A549 (cell line): Measurements from ENCODE around the gene RBM44. TPM values are rescaled to one million over a fixed set of nuclear protein-coding genes. Genes with fewer than 3 reads are reported as not detected.

ENCODE experiments used
- ATAC-seq, 2 experiments: fragments of 200-7000 bp in 1 of 2; fragments of >200 bp in 1 of 2; cut with Nextera tagmentation in 1 of 2; cut with Tn5 transposase in 1 of 2; 3 replicates each; pipeline versions ENCODE4 v1.8.0 to v1.9.1; 2018 to 2020; ENCODE audit warnings: mild to moderate bottlenecking in 1 of 2, moderate library complexity in 1 of 2
- CTCF ChIA-PET: fragments of 300-600 bp; sonication (Branson Sonifier 250); formaldehyde crosslinking; extraction: SDS; loops from one replicate; lab custom pipeline; 2021; ENCODE audit warnings: antibody characterized with exemption, inconsistent platforms; lab: Yijun Ruan, JAX
- POLR2A ChIA-PET: fragments of 350-600 bp; formaldehyde crosslinking; extraction: SDS; loops from one replicate; lab custom pipeline; 2021; ENCODE audit warnings: antibody characterized with exemption, inconsistent platforms; lab: Yijun Ruan, JAX
- DNase-seq, 2 experiments: peaks; one replicate each; pipeline versions ENCODE4 v3.0.0 to v3.0.0-alpha.2; 2011 to 2016; ENCODE audit warnings: low read depth in 1 of 2, low spot score in 1 of 2
- FAIRE-seq: peaks from 2 replicates; lab custom pipeline; 2011; peaks lifted over from hg19 to GRCh38; lab: Jason Lieb, UNC
- H3K27ac ChIP-seq, 2 experiments: fragments of >200 bp; sonication (Bioruptor Twin); formaldehyde crosslinking; 3 replicates each; pipeline ENCODE4 v1.5.1; 2016 to 2017
- H3K4me1 ChIP-seq: fragments of >200 bp; sonication (Bioruptor Twin); formaldehyde crosslinking; 3 replicates; pipeline ENCODE4 v1.6.1; 2016
- H3K4me2 ChIP-seq: fragments of >200 bp; sonication (Bioruptor Twin); formaldehyde crosslinking; 3 replicates; pipeline ENCODE4 v1.6.1; 2016
- H3K4me3 ChIP-seq: fragments of >200 bp; sonication (Bioruptor Twin); formaldehyde crosslinking; 3 replicates; pipeline ENCODE4 v1.5.1; 2016
- H3K9me3 ChIP-seq: fragments of >200 bp; sonication (Bioruptor Twin); formaldehyde crosslinking; 3 replicates; pipeline ENCODE4 v1.6.1; 2016
- CBX2 ChIP-seq: fragments of 200-600 bp; sonication (generic); IDR thresholded peaks from 2 replicates; pipeline ENCODE4 v1.6.1; 2016; ENCODE audit warnings: low read depth, mild to moderate bottlenecking, borderline replicate concordance
- CHD2 ChIP-seq: fragments of 150-350 bp; IDR thresholded peaks from 2 replicates; pipeline ENCODE4 v1.6.1; 2014; ENCODE audit warnings: low read length; ENCODE audit not compliant: partially characterized antibody
- E2F6 ChIP-seq: IDR thresholded peaks from 2 replicates; pipeline ENCODE4 v1.6.1; 2012; ENCODE audit warnings: low read depth, borderline replicate concordance
- EHF ChIP-seq: fragments of 250-450 bp; sonication (Bioruptor Pico); IDR thresholded peaks from 2 replicates; pipeline ENCODE4 v1.5.0; 2020; ENCODE audit warnings: mild to moderate bottlenecking
- EHMT2 ChIP-seq: fragments of 200-600 bp; sonication (generic); IDR thresholded peaks from 2 replicates; pipeline ENCODE4 v1.6.1; 2016; ENCODE audit warnings: antibody characterized with exemption, low read depth, mild to moderate bottlenecking, moderate library complexity
- ELK1 ChIP-seq: fragments of 150-350 bp; IDR thresholded peaks from 2 replicates; pipeline ENCODE4 v1.6.1; 2014; ENCODE audit warnings: low read depth, mild to moderate bottlenecking, low read length
- ESRRA ChIP-seq: fragments of 150-350 bp; IDR thresholded peaks from 2 replicates; pipeline ENCODE4 v1.6.1; 2014; ENCODE audit warnings: mild to moderate bottlenecking, low read length, borderline replicate concordance
- FOSL2 ChIP-seq, 2 experiments: fragments of 450-650 bp in 1 of 2; fragments of >200 bp in 1 of 2; sonication (Bioruptor Twin) in 1 of 2; formaldehyde crosslinking; IDR thresholded peaks; 2 replicates each; pipeline versions ENCODE4 v1.5.0 to v1.6.1; 2016 to 2020; ENCODE audit warnings: mild to moderate bottlenecking in 1 of 2, moderate library complexity in 1 of 2
- FOXS1 ChIP-seq: fragments of 250-450 bp; sonication (Bioruptor Pico); IDR thresholded peaks from 2 replicates; pipeline ENCODE4 v1.5.0; 2020; ENCODE audit warnings: mild to moderate bottlenecking, moderate library complexity
- GATA3 ChIP-seq: IDR thresholded peaks from 2 replicates; pipeline ENCODE4 v1.6.1; 2012; ENCODE audit warnings: borderline replicate concordance
- HEYL ChIP-seq: fragments of 250-450 bp; sonication (Bioruptor Pico); IDR thresholded peaks from 2 replicates; pipeline ENCODE4 v1.8.0; 2021; ENCODE audit warnings: mild to moderate bottlenecking, moderate library complexity
- HMGXB4 ChIP-seq: fragments of 250-450 bp; sonication (Bioruptor Pico); IDR thresholded peaks from 2 replicates; pipeline ENCODE4 v1.5.0; 2021; ENCODE audit warnings: mild to moderate bottlenecking, moderate library complexity, borderline replicate concordance
- HOXA7 ChIP-seq: fragments of 250-450 bp; sonication (Bioruptor Pico); IDR thresholded peaks from 2 replicates; pipeline ENCODE4 v1.5.0; 2020; ENCODE audit warnings: mild to moderate bottlenecking, moderate library complexity
- HOXB13 ChIP-seq: fragments of 250-450 bp; sonication (Bioruptor Pico); IDR thresholded peaks from 2 replicates; pipeline ENCODE4 v1.5.0; 2020; ENCODE audit warnings: low read depth, mild to moderate bottlenecking, moderate library complexity
- JUNB ChIP-seq: fragments of >200 bp; sonication (Bioruptor Twin); formaldehyde crosslinking; IDR thresholded peaks from 2 replicates; pipeline ENCODE4 v1.6.1; 2016
- KDM5A ChIP-seq: fragments of 200-600 bp; sonication (generic); IDR thresholded peaks from 2 replicates; pipeline ENCODE4 v1.6.1; 2016; ENCODE audit warnings: antibody characterized with exemption, mild to moderate bottlenecking
- MAFK ChIP-seq: fragments of 450-650 bp; IDR thresholded peaks from 2 replicates; pipeline ENCODE4 v1.6.1; 2014; ENCODE audit not compliant: partially characterized antibody
- MAX ChIP-seq: IDR thresholded peaks from 2 replicates; pipeline ENCODE4 v1.6.1; 2012
- MYC ChIP-seq: IDR thresholded peaks from 2 replicates; pipeline ENCODE4 v1.6.1; 2012; ENCODE audit warnings: mild to moderate bottlenecking, inconsistent platforms, low read length, improper control_type of control experiment, borderline replicate concordance
- NFE2L2 ChIP-seq: fragments of 150-350 bp; conservative IDR thresholded peaks from 2 replicates; pipeline ENCODE4 v1.6.1; 2014; ENCODE audit warnings: low read length
- RAD21 ChIP-seq, 2 experiments: fragments of >200 bp in 1 of 2; sonication (Bioruptor Twin) in 1 of 2; formaldehyde crosslinking in 1 of 2; IDR thresholded peaks in 1 of 2; conservative IDR thresholded peaks in 1 of 2; 2 replicates in 1 of 2; 3 replicates in 1 of 2; pipeline ENCODE4 v1.6.1; 2012 to 2018; ENCODE audit warnings: inconsistent platforms in 1 of 2
- RARB ChIP-seq: fragments of 250-450 bp; sonication (Bioruptor Pico); IDR thresholded peaks from 2 replicates; pipeline ENCODE4 v1.8.0; 2021; ENCODE audit warnings: mild to moderate bottlenecking, moderate library complexity
- REST ChIP-seq: fragments of 200-600 bp; sonication (generic); IDR thresholded peaks from 2 replicates; pipeline ENCODE4 v1.6.1; 2016; ENCODE audit warnings: antibody characterized with exemption, mild to moderate bottlenecking, moderate library complexity
- RFX5 ChIP-seq: fragments of 450-650 bp; IDR thresholded peaks from 2 replicates; pipeline ENCODE4 v1.7.1; 2014; ENCODE audit warnings: antibody characterized with exemption, mild to moderate bottlenecking, moderate library complexity
- RNF2 ChIP-seq: fragments of 200-600 bp; sonication (generic); IDR thresholded peaks from 2 replicates; pipeline ENCODE4 v1.6.1; 2016; ENCODE audit warnings: low read depth, mild to moderate bottlenecking, antibody characterized with exemption, moderate library complexity, borderline replicate concordance
- SMC3 ChIP-seq: fragments of >200 bp; sonication (Bioruptor Twin); formaldehyde crosslinking; IDR thresholded peaks from 3 replicates; pipeline ENCODE4 v1.6.1; 2018; ENCODE audit warnings: inconsistent platforms
- TFCP2L1 ChIP-seq: fragments of 250-450 bp; sonication (Bioruptor Pico); IDR thresholded peaks from 2 replicates; pipeline ENCODE4 v1.5.0; 2021; ENCODE audit warnings: mild to moderate bottlenecking
- ZC3H11A ChIP-seq: fragments of 450-650 bp; IDR thresholded peaks from 2 replicates; pipeline ENCODE4 v1.6.1; 2014; ENCODE audit warnings: antibody characterized with exemption, mild to moderate bottlenecking
- WGBS: methylation state at CpG from one replicate; pipeline ENCODE4 v1.1.6; 2017; ENCODE audit errors: missing lambda C conversion rate; 5-methylcytosine and 5-hydroxymethylcytosine counted together
- polyA plus RNA-seq, 4 experiments: library from polyadenylated mRNA; depleted of rRNA in 3 of 4; stranded (reverse); fragments of >200 nt; fragmentation: RNase III in 1 of 4; extraction: RNeasy Plus Mini Kit Qiagen cat#74134 plus additional on column Dnase treatment in 1 of 4; gene quantifications; 2 replicates in 3 of 4; 3 replicates in 1 of 4; pipeline ENCODE4 v1.2.3, GENCODE V29; 2011 to 2017
- TF ChIP-seq, protein P1 (sequence below): fragments of >200 bp; sonication (Bioruptor Twin); formaldehyde crosslinking; IDR thresholded peaks from 3 replicates; pipeline ENCODE4 v1.6.1; 2016
- TF ChIP-seq, protein P2 (sequence below): fragments of >200 bp; sonication (Bioruptor Twin); formaldehyde crosslinking; IDR thresholded peaks from 2 replicates; pipeline ENCODE4 v1.6.1; 2016

Gene RBM44
- polyA plus RNA-seq, 2 of the 4 experiments (the other 2 are of a cell fraction), result 0.30 to 0.87 TPM

DNA sequence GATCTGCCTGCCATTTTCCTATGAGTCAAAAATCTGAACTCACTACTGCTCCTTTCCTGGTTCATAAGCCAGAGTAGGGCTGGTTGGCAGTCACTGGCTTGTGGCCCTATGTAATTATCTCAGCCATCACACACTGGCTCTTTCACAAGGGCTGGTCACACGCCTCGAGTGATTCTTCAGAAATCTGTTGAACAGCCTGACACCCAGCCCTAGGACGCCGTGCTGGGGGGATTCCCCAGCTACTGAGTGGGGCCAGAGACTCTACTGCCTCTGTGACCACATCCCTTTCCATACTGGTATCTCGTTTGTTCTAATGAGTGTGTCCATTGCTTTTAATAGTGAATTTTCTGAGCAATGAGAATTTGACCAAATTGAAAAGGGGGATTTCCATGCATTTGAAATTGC lies 45.8 kb upstream of the RBM44 start:
- Histone ChIP-seq H3K9me3 (no peaks in the 10 kb centered on the region), H3K27ac (no peak overlapping the region), H3K4me1 (no peaks in the 10 kb centered on the region), H3K4me2 (no peak overlapping the region), H3K4me3 (no peak overlapping the region)
- ATAC-seq (no peak), DNase-seq (no peak), FAIRE-seq (no peak)
- TF ChIP-seq RFX5 (no peak), FOSL2 (IDR thresholded peaks at IDR 0.05) (no peak), FOSL2 (CRISPR knock-in tag; IDR thresholded peaks at IDR 0.05) (no peak), CHD2 (no peak), ELK1 (no peak), KDM5A (no peak), GATA3 (no peak), MYC (no peak), FOXS1 (CRISPR knock-in tag) (no peak), RARB (CRISPR knock-in tag) (no peak), HOXB13 (CRISPR knock-in tag) (no peak), CBX2 (no peak), ZC3H11A (no peak), TFCP2L1 (CRISPR knock-in tag) (no peak), RNF2 (no peak), HEYL (CRISPR knock-in tag) (no peak), JUNB (no peak), MAFK (no peak), HMGXB4 (CRISPR knock-in tag) (no peak)
- TF ChIP-seq, protein P1, sequence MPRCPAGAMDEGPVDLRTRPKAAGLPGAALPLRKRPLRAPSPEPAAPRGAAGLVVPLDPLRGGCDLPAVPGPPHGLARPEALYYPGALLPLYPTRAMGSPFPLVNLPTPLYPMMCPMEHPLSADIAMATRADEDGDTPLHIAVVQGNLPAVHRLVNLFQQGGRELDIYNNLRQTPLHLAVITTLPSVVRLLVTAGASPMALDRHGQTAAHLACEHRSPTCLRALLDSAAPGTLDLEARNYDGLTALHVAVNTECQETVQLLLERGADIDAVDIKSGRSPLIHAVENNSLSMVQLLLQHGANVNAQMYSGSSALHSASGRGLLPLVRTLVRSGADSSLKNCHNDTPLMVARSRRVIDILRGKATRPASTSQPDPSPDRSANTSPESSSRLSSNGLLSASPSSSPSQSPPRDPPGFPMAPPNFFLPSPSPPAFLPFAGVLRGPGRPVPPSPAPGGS, result no peak
- TF ChIP-seq, protein P2, sequence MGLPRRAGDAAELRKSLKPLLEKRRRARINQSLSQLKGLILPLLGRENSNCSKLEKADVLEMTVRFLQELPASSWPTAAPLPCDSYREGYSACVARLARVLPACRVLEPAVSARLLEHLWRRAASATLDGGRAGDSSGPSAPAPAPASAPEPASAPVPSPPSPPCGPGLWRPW, result no peak
- 94% methylated on average over 5 of the region's 5 CpGs for WGBS
- ChIA-PET POLR2A (no interaction called here), CTCF (interaction anchor here (0.6 to 3.1 kb wide), 2 partner anchors 80 to 180 kb away, joined by 3 to 24 read pairs; no protein-coding TSS in a partner anchor)

DNA sequence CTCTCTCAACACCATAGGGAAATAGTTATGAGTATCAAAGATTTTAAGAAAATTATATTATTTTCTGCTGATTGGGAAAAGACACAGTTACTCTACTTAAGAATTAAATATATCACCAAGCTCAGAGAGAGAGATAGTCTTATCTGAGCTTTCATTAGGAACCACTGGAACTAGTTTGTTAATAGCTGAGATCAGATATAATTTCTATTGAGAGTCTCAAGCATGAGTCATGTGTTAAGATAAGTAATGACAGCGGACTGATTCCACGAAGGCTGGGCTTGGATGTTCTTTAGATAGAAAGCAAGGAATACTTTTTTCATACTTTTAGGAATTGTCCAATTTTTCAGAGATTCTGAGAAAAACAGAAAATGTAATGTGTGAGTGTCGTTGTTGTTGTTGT lies 44.4 kb upstream of the RBM44 start:
- H3K4me3 ChIP-seq, result no peak overlapping the region
- no peak overlapping the region for H3K27ac ChIP-seq
- POLR2A ChIA-PET, result no interaction called here
- no peak for FAIRE-seq
- H3K4me2 ChIP-seq, result no peak overlapping the region
- H3K4me1 ChIP-seq, result no peaks in the 10 kb centered on the region
- DNase-seq, result no peak
- ATAC-seq, result no peak
- CTCF ChIA-PET, result interaction anchor here (0.8 to 5.2 kb wide), 5 partner anchors 9 to 81 kb away, joined by 3 to 52 read pairs (median 6); no protein-coding TSS in a partner anchor
- 89% methylated on average over 3 of the region's 3 CpGs for WGBS
- no peaks in the 10 kb centered on the region for H3K9me3 ChIP-seq
- TF ChIP-seq MAX (no peak), CBX2 (no peak), E2F6 (no peak), HOXA7 (CRISPR knock-in tag) (no peak), NFE2L2 (no peak), RARB (CRISPR knock-in tag) (no peak), SMC3 (no peak), RNF2 (no peak), ESRRA (no peak), REST (no peak), EHF (CRISPR knock-in tag) (no peak), RAD21 (conservative IDR thresholded peaks at IDR 0.05 in 1 of 2, IDR thresholded peaks at IDR 0.05 in 1 of 2) (no peak), EHMT2 (no peak)
